Adipocyte (in vitro differentiated cells): ENCODE data around the gene SEM1.
A peak's percentile ranks its signal among the peaks of the same experiment; 100 is the strongest.
"Not testable (repeated sequence)": the region's sequence is repeated elsewhere in the genome, so short reads cannot be mapped to it uniquely, and the experiment has no call there.

Experiments used
- DNase-seq: peaks from one replicate; pipeline ENCODE4 v3.0.0-alpha.2; 2015; ENCODE audit warnings: low read depth
- H3K27me3 ChIP-seq: replicated peaks from 2 replicates; pipeline ENCODE4 v1.7.0; 2013; ENCODE audit warnings: mild to moderate bottlenecking, low read length, moderate library complexity; ENCODE audit not compliant: control insufficient read depth, insufficient read depth
- H3K36me3 ChIP-seq: 2 replicates; pipeline ENCODE4 v1.7.0; 2013; ENCODE audit warnings: low read length, mild to moderate bottlenecking, moderate library complexity; ENCODE audit not compliant: control insufficient read depth, insufficient read depth, severe bottlenecking
- H3K4me1 ChIP-seq: 2 replicates; pipeline ENCODE4 v1.7.0; 2013; ENCODE audit warnings: mild to moderate bottlenecking, low read length, moderate library complexity; ENCODE audit not compliant: control insufficient read depth, insufficient read depth
- H3K4me3 ChIP-seq: 2 replicates; pipeline ENCODE4 v1.7.0; 2013; ENCODE audit warnings: mild to moderate bottlenecking, low read length, moderate library complexity
- H3K9ac ChIP-seq: 2 replicates; pipeline ENCODE4 v1.7.0; 2013; ENCODE audit warnings: mild to moderate bottlenecking, low read length, moderate library complexity
- H3K9me3 ChIP-seq: 2 replicates; pipeline ENCODE4 v1.7.0; 2013; ENCODE audit warnings: mild to moderate bottlenecking, low read length, moderate library complexity; ENCODE audit not compliant: control insufficient read depth

Gene SEM1

GRCh38 chr7:96700516-96700915 lies 9.1 kb downstream of the SEM1 start:
- no peak for DNase-seq
- Histone ChIP-seq H3K4me3 (no peak overlapping the region), H3K4me1 (peaks cover 13% of the 10 kb centered on the region), H3K27me3 (no peaks in the 10 kb centered on the region), H3K9ac (no peak overlapping the region), H3K36me3 (peaks cover 3% of the 10 kb centered on the region), H3K9me3 (no peaks in the 10 kb centered on the region)

- no peaks in the 10 kb centered on the region for H3K9me3 ChIP-seq
- H3K27me3 ChIP-seq, result no peaks in the 10 kb centered on the region
- H3K4me1 ChIP-seq, result peaks cover 13% of the 10 kb centered on the region
- H3K9ac ChIP-seq, result no peak overlapping the region
- no peak overlapping the region for H3K4me3 ChIP-seq
- DNase-seq, result no peak
- H3K36me3 ChIP-seq, result peaks cover 4% of the 10 kb centered on the region
Measured at GRCh38 chr7:96699219-96699871, 10.3 kb downstream of the SEM1 start.

- not testable (repeated sequence) for DNase-seq, H3K27me3 ChIP-seq, H3K9me3 ChIP-seq, H3K4me3 ChIP-seq, H3K9ac ChIP-seq
- H3K36me3 ChIP-seq, result peaks cover 11% of the 10 kb centered on the region
- H3K4me1 ChIP-seq, result peaks cover 13% of the 10 kb centered on the region
Measured at GRCh38 chr7:96698449-96698848, 11.2 kb downstream of the SEM1 start.

- peak; percentile 36 for DNase-seq
- peaks cover 13% of the 10 kb centered on the region for H3K4me1 ChIP-seq
- no peak overlapping the region for H3K4me3 ChIP-seq
- H3K27me3 ChIP-seq, result no peaks in the 10 kb centered on the region
- H3K36me3 ChIP-seq, result peaks cover 13% of the 10 kb centered on the region
- no peak overlapping the region for H3K9ac ChIP-seq
- H3K9me3 ChIP-seq, result no peaks in the 10 kb centered on the region
Measured at GRCh38 chr7:96697822-96698221, 11.8 kb downstream of the SEM1 start.

GRCh38 chr7:96695581-96695980 lies 14.1 kb downstream of the SEM1 start:
- DNase-seq, result no peak
- Histone ChIP-seq H3K4me1 (peaks cover 7% of the 10 kb centered on the region), H3K9ac (no peak overlapping the region), H3K4me3 (no peak overlapping the region), H3K27me3 (no peaks in the 10 kb centered on the region), H3K9me3 (no peaks in the 10 kb centered on the region), H3K36me3 (peaks cover 30% of the 10 kb centered on the region)

- no peak overlapping the region for H3K4me3 ChIP-seq
- peaks cover 38% of the 10 kb centered on the region for H3K36me3 ChIP-seq
Measured at GRCh38 chr7:96694082-96694481, 15.6 kb downstream of the SEM1 start.

GRCh38 chr7:96691702-96692101 lies 17.9 kb downstream of the SEM1 start:
- Histone ChIP-seq H3K4me3 (no peak overlapping the region), H3K36me3 (peaks cover 47% of the 10 kb centered on the region), H3K9me3 (no peaks in the 10 kb centered on the region), H3K27me3 (no peaks in the 10 kb centered on the region), H3K4me1 (peaks cover 7% of the 10 kb centered on the region), H3K9ac (no peak overlapping the region)
- DNase-seq, result peak; percentile 2

More at GRCh38 chr7:96694082-96694481, 15.6 kb downstream of the SEM1 start:
- no peak overlapping the region for H3K9ac ChIP-seq
- H3K4me1 ChIP-seq, result peaks cover 7% of the 10 kb centered on the region
- no peak for DNase-seq
- no peaks in the 10 kb centered on the region for H3K9me3 ChIP-seq
- no peaks in the 10 kb centered on the region for H3K27me3 ChIP-seq

GRCh38 chr7:96689414-96689813 lies 20.2 kb downstream of the SEM1 start:
- Histone ChIP-seq H3K4me1 (peaks cover 10% of the 10 kb centered on the region), H3K27me3 (no peaks in the 10 kb centered on the region), H3K9ac (no peak overlapping the region), H3K9me3 (no peaks in the 10 kb centered on the region), H3K36me3 (peaks cover 50% of the 10 kb centered on the region), H3K4me3 (no peak overlapping the region)
- no peak for DNase-seq

GRCh38 chr7:96686305-96686704 lies 23.3 kb downstream of the SEM1 start:
- Histone ChIP-seq H3K36me3 (peaks cover 29% of the 10 kb centered on the region), H3K4me3 (no peak overlapping the region), H3K9me3 (no peaks in the 10 kb centered on the region), H3K9ac (no peak overlapping the region), H3K27me3 (no peaks in the 10 kb centered on the region), H3K4me1 (peaks cover 6% of the 10 kb centered on the region)
- peak; percentile 16 for DNase-seq

GRCh38 chr7:96685755-96686154 lies 23.9 kb downstream of the SEM1 start:
- Histone ChIP-seq H3K4me3 (no peak overlapping the region), H3K27me3 (no peaks in the 10 kb centered on the region), H3K4me1 (peaks cover 3% of the 10 kb centered on the region), H3K9ac (no peak overlapping the region), H3K36me3 (peaks cover 26% of the 10 kb centered on the region), H3K9me3 (no peaks in the 10 kb centered on the region)
- no peak for DNase-seq

GRCh38 chr7:96685353-96685752 lies 24.3 kb downstream of the SEM1 start:
- H3K36me3 ChIP-seq, result peaks cover 26% of the 10 kb centered on the region
- no peaks in the 10 kb centered on the region for H3K27me3 ChIP-seq
- H3K9ac ChIP-seq, result no peak overlapping the region
- peaks cover 3% of the 10 kb centered on the region for H3K4me1 ChIP-seq
- no peak overlapping the region for H3K4me3 ChIP-seq
- DNase-seq, result no peak
- H3K9me3 ChIP-seq, result no peaks in the 10 kb centered on the region

GRCh38 chr7:96679886-96680285 lies 29.8 kb downstream of the SEM1 start:
- no peaks in the 10 kb centered on the region for H3K9me3 ChIP-seq
- no peaks in the 10 kb centered on the region for H3K27me3 ChIP-seq
- DNase-seq, result no peak
- no peaks in the 10 kb centered on the region for H3K4me1 ChIP-seq
- no peak overlapping the region for H3K9ac ChIP-seq
- H3K4me3 ChIP-seq, result no peak overlapping the region
- peaks cover 8% of the 10 kb centered on the region for H3K36me3 ChIP-seq
